ENCODE measurements around the gene RBM25.

The RBM25 gene

GRCh38 chr14:73172500-73172899, 114.2 kb downstream of the RBM25 start:
- no peak for DNase-seq

GRCh38 chr14:73173092-73173735, 114.9 kb downstream of the RBM25 start:
- no peak for DNase-seq
